C4-2B (cell line): ENCODE results near the gene HAND2.

Experiments
- CTCF ChIP-seq: fragments of 450-650 bp; conservative IDR thresholded peaks from 2 replicates; pipeline ENCODE4 v1.5.1; 2017; ENCODE audit warnings: mild to moderate bottlenecking
- ZFX ChIP-seq: fragments of 450-650 bp; IDR thresholded peaks from 2 replicates; pipeline ENCODE4 v1.6.1; 2017

GRCh38 chr4:173573286-173573685 is 43.3 kb upstream of the HAND2 start:
- TF ChIP-seq CTCF (no peak), ZFX (no peak)
